ENCODE measurements around the gene SPOCK1.

DNA sequence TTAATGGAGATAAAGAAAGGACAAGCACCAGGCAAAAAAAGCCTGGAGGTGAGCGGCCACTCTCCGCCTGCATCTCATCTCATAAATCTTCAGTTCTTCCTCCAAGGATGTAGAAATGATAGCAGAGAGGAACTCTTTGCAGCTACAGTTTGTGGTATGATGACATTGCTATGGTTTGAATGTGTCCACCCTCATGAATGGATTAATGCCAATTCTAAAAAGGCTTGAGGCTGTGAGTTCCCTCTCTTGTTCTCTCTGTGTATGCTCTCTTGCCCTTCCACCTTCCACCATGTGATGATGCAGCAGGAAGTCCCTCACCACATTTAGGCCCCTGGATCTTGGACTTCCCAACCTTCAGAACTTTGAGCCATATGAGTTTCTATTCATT is 126.4 kb downstream of the SPOCK1 start:
- TF ChIP-seq YY1 (IDR thresholded peaks at IDR 0.05; ENCODE audit: borderline replicate concordance in 1 of 3, control insufficient read depth in 1 of 3, extremely low read depth in 1 of 3, insufficient read depth in 3 of 3, insufficient read length in 1 of 3, insufficient replicate concordance in 2 of 3, low read depth in 1 of 3, low read length in 2 of 3) (no peak), HDAC1 (IDR thresholded peaks at IDR 0.05) (no peak), MEF2D (tag; conservative IDR thresholded peaks at IDR 0.05; ENCODE audit: low read depth) (no peak), ZNF224 (CRISPR knock-in tag; IDR thresholded peaks at IDR 0.05) (no peak), ZNF217 (CRISPR knock-in tag; IDR thresholded peaks at IDR 0.05) (no peak), EZH2 (IDR thresholded peaks at IDR 0.05; ENCODE audit: borderline replicate concordance, low read depth, low read length) (no peak), ZNF354B (CRISPR knock-in tag; IDR thresholded peaks at IDR 0.05) (no peak), SMC3 (conservative IDR thresholded peaks at IDR 0.05; ENCODE audit: insufficient read depth, low read depth, low read length) (no peak)
- TF ChIP-seq, protein P1, sequence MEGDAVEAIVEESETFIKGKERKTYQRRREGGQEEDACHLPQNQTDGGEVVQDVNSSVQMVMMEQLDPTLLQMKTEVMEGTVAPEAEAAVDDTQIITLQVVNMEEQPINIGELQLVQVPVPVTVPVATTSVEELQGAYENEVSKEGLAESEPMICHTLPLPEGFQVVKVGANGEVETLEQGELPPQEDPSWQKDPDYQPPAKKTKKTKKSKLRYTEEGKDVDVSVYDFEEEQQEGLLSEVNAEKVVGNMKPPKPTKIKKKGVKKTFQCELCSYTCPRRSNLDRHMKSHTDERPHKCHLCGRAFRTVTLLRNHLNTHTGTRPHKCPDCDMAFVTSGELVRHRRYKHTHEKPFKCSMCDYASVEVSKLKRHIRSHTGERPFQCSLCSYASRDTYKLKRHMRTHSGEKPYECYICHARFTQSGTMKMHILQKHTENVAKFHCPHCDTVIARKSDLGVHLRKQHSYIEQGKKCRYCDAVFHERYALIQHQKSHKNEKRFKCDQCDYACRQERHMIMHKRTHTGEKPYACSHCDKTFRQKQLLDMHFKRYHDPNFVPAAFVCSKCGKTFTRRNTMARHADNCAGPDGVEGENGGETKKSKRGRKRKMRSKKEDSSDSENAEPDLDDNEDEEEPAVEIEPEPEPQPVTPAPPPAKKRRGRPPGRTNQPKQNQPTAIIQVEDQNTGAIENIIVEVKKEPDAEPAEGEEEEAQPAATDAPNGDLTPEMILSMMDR (IDR thresholded peaks at IDR 0.05 in 2 of 3, conservative IDR thresholded peaks at IDR 0.05 in 1 of 3; ENCODE audit: insufficient read depth in 2 of 3, low read depth in 1 of 3, low read length in 3 of 3) = no peak
